ENCODE measurements around the gene NXN. TPM values are rescaled to one million over a fixed set of nuclear protein-coding genes. Genes with fewer than 3 reads are reported as not detected.

NXN gene
- polyA plus RNA-seq, 1 donor from 2014 or later: 14.8 TPM

DNA sequence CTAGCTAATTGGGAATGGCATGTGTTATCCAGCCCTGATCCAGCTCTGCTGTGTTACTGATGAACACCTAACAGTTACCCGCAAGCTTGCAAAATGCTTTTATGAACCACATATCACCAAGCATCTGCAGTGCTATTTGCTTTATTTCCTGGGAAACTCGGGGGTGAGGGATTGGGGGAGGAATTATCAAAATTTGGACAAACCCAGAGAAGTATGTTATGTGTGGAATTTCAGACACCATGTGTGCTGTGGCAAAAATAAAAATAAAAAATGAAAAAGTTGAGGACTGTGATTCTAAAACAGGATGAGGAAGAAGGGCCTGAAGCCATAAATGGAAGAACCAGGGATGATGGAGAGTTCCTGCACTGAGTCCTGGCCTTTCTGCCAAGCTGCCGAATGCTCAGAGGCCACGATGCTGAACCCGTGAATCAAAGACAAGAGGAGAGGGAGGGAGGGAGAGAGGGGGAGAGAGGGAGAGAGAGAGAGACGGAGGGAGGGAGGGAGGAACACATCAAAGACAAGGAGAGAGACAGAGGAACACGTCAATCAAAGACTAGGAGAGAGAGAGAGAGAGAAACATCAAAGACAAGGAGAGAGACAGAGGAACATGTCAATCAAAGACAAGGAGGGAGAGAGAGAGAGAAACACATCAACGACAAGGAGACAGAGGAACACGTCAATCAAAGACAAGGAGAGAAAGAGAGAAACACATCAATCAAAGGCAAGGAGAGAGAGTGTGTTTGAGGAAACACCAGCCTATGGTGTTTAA, 107.6 kb downstream of the NXN start:
- TF ChIP-seq TAF1 (IDR thresholded peaks at IDR 0.05; ENCODE audit: low read depth) (no peak), POLR2AphosphoS5 (IDR thresholded peaks at IDR 0.05) (peak; percentile 41), EP300 (conservative IDR thresholded peaks at IDR 0.05; ENCODE audit: poor library complexity, severe bottlenecking) (peak; percentile 66)
- no peak overlapping the region for H3K27ac ChIP-seq (ENCODE audit: low read length)
- no peak overlapping the region for H2AFZ ChIP-seq (ENCODE audit: low read depth, low read length)
- H4K20me1 ChIP-seq (ENCODE audit: insufficient read depth): no peaks in the 10 kb centered on the region
- no peak overlapping the region for H3K9ac ChIP-seq (ENCODE audit: low read length)
- no peak overlapping the region for H3K4me3 ChIP-seq (ENCODE audit: low read length)
- H3K27me3 ChIP-seq (ENCODE audit: insufficient read depth, low read depth, low read length): no peaks in the 10 kb centered on the region
- H3K4me2 ChIP-seq (ENCODE audit: low read length): no peak overlapping the region
- no peaks in the 10 kb centered on the region for H3F3A ChIP-seq (ENCODE audit: insufficient read depth, low read length, poor library complexity, severe bottlenecking)
- no peaks in the 10 kb centered on the region for H3K36me3 ChIP-seq (ENCODE audit: insufficient read depth, low read length)
- H3K79me2 ChIP-seq (replicated peaks; ENCODE audit: insufficient read depth, low read length): peaks cover 5% of the 10 kb centered on the region
- H3K9me3 ChIP-seq (ENCODE audit: low read length): no peaks in the 10 kb centered on the region
- H3K9me2 ChIP-seq (ENCODE audit: insufficient read depth, low read length): no peaks in the 10 kb centered on the region

DNA sequence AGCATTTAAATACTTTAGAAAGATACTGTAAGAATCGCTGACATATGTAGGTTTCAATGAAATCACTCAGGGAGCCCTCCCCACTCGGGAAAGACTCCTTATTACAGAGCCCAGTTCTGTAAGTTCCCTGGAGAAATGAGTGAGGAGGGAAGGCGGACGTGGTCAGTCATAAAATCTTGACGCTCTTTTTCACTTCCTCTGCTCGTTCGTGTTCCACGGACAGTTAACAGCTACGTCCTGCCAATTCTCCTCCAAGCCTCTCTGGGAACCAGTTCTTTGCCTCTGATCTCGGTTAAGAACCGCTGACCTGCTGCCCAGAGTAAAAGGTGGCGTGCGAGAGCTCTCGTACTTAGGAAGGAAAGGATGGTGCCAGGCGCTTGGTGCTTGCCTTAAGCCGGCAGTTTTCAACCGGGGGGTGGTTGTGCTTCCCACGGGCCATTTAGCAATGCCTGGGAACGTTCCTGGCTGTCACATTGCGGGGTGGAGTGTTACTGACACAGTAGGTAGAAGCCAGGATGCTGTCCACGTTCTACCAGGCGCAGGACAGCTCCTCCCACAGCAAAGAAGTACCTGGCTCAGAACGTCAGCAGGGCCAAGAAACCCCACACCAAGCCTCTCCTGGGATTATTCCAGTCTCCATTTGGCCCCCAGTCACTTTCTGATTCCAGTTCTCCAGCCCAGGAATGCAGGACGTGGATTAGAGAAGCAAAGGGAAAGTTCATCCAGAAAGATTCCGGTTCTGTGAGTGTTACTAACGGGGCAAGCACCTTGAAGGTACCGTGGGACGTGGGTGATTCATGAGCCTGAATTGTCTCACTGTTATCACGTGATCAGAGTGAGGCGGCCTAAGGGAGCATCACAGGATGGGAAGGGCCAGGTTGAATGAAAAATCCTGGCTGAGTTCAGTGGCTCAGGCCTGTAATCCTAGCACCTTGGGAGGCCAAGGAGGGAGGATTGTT, 109.7 kb downstream of the NXN start:
- Histone ChIP-seq H3K27me3 (ENCODE audit: insufficient read depth, low read depth, low read length) (no peaks in the 10 kb centered on the region), H2AFZ (ENCODE audit: low read depth, low read length) (no peak overlapping the region), H3K36me3 (ENCODE audit: insufficient read depth, low read length) (no peaks in the 10 kb centered on the region), H3K9ac (ENCODE audit: low read length) (no peak overlapping the region), H3F3A (ENCODE audit: insufficient read depth, low read length, poor library complexity, severe bottlenecking) (no peaks in the 10 kb centered on the region), H3K27ac (ENCODE audit: low read length) (no peak overlapping the region), H3K4me3 (ENCODE audit: low read length) (no peak overlapping the region), H3K79me2 (replicated peaks; ENCODE audit: insufficient read depth, low read length) (no peaks in the 10 kb centered on the region), H3K9me3 (ENCODE audit: low read length) (no peaks in the 10 kb centered on the region), H3K4me2 (ENCODE audit: low read length) (no peak overlapping the region), H3K9me2 (ENCODE audit: insufficient read depth, low read length) (no peaks in the 10 kb centered on the region), H4K20me1 (ENCODE audit: insufficient read depth) (no peaks in the 10 kb centered on the region)
- TF ChIP-seq EP300 (conservative IDR thresholded peaks at IDR 0.05; ENCODE audit: poor library complexity, severe bottlenecking): no peak
- no peak for TF ChIP-seq TAF1 (IDR thresholded peaks at IDR 0.05; ENCODE audit: low read depth)
- TF ChIP-seq MXI1 (conservative IDR thresholded peaks at IDR 0.05; ENCODE audit: poor library complexity, severe bottlenecking): no peak
- TF ChIP-seq, protein P1, sequence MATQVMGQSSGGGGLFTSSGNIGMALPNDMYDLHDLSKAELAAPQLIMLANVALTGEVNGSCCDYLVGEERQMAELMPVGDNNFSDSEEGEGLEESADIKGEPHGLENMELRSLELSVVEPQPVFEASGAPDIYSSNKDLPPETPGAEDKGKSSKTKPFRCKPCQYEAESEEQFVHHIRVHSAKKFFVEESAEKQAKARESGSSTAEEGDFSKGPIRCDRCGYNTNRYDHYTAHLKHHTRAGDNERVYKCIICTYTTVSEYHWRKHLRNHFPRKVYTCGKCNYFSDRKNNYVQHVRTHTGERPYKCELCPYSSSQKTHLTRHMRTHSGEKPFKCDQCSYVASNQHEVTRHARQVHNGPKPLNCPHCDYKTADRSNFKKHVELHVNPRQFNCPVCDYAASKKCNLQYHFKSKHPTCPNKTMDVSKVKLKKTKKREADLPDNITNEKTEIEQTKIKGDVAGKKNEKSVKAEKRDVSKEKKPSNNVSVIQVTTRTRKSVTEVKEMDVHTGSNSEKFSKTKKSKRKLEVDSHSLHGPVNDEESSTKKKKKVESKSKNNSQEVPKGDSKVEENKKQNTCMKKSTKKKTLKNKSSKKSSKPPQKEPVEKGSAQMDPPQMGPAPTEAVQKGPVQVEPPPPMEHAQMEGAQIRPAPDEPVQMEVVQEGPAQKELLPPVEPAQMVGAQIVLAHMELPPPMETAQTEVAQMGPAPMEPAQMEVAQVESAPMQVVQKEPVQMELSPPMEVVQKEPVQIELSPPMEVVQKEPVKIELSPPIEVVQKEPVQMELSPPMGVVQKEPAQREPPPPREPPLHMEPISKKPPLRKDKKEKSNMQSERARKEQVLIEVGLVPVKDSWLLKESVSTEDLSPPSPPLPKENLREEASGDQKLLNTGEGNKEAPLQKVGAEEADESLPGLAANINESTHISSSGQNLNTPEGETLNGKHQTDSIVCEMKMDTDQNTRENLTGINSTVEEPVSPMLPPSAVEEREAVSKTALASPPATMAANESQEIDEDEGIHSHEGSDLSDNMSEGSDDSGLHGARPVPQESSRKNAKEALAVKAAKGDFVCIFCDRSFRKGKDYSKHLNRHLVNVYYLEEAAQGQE (IDR thresholded peaks at IDR 0.05; ENCODE audit: borderline replicate concordance): no peak
- TF ChIP-seq POLR2AphosphoS5 (IDR thresholded peaks at IDR 0.05): no peak
- no peak for TF ChIP-seq RAD21 (conservative IDR thresholded peaks at IDR 0.05)
- TF ChIP-seq, protein P2, sequence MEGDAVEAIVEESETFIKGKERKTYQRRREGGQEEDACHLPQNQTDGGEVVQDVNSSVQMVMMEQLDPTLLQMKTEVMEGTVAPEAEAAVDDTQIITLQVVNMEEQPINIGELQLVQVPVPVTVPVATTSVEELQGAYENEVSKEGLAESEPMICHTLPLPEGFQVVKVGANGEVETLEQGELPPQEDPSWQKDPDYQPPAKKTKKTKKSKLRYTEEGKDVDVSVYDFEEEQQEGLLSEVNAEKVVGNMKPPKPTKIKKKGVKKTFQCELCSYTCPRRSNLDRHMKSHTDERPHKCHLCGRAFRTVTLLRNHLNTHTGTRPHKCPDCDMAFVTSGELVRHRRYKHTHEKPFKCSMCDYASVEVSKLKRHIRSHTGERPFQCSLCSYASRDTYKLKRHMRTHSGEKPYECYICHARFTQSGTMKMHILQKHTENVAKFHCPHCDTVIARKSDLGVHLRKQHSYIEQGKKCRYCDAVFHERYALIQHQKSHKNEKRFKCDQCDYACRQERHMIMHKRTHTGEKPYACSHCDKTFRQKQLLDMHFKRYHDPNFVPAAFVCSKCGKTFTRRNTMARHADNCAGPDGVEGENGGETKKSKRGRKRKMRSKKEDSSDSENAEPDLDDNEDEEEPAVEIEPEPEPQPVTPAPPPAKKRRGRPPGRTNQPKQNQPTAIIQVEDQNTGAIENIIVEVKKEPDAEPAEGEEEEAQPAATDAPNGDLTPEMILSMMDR (IDR thresholded peaks at IDR 0.05; ENCODE audit: poor library complexity, severe bottlenecking): no peak
- no peak for TF ChIP-seq SMC3 (conservative IDR thresholded peaks at IDR 0.05; ENCODE audit: poor library complexity)
- no peak for TF ChIP-seq EZH2 (IDR thresholded peaks at IDR 0.05; ENCODE audit: borderline replicate concordance, insufficient read depth, low read length, poor library complexity, severe bottlenecking)
